Heart left ventricle (tissue), 16 donors: ENCODE data around the gene MYMX. TPM values are rescaled to one million over a fixed set of nuclear protein-coding genes. Genes with fewer than 3 reads are reported as not detected.
A peak's percentile ranks its signal among the peaks of the same experiment; 100 is the strongest.
"Not testable (repeated sequence)": the region's sequence is repeated elsewhere in the genome, so short reads cannot be mapped to it uniquely, and the experiment has no call there.

Experiments
- ATAC-seq, 4 donors: fragments of 200-7000 bp; cut with Tn5 transposase; one replicate each; pipeline ENCODE4 v1.9.1; 2020 to 2022; ENCODE audit warnings: moderate library complexity in 4 of 4, mild to moderate bottlenecking in 3 of 4, moderate number of reproducible peaks in 1 of 4
- DNase-seq, 5 donors: peaks; one replicate each; pipeline ENCODE4 v3.0.0-alpha.2; 2020
- H3K27ac ChIP-seq, 12 donors: fragments of 200-600 bp; sonication (generic) in 4 of 12; one replicate each; pipeline versions ENCODE4 v1.5.0 to v1.8.0; 2016 to 2022; ENCODE audit warnings: mild to moderate bottlenecking in 2 of 12
- H3K27me3 ChIP-seq, 9 donors: fragments of 200-600 bp; sonication (generic) in 2 of 9; one replicate each; pipeline versions ENCODE4 v1.5.1 to v1.8.0; 2016 to 2022; ENCODE audit warnings: mild to moderate bottlenecking in 3 of 9
- H3K36me3 ChIP-seq, 9 donors: fragments of 200-600 bp; sonication (generic) in 2 of 9; one replicate each; pipeline versions ENCODE4 v1.5.0 to v1.8.0; 2018 to 2022; ENCODE audit warnings: mild to moderate bottlenecking in 2 of 9
- H3K4me1 ChIP-seq, 12 donors: fragments of 200-600 bp; sonication (generic) in 4 of 12; one replicate each; pipeline versions ENCODE4 v1.5.0 to v1.8.0; 2016 to 2022; ENCODE audit warnings: mild to moderate bottlenecking in 3 of 12
- H3K4me3 ChIP-seq, 12 donors: fragments of 200-600 bp; sonication (generic) in 4 of 12; one replicate each; pipeline versions ENCODE4 v1.5.0 to v1.8.0; 2017 to 2022; ENCODE audit warnings: mild to moderate bottlenecking in 9 of 12, moderate library complexity in 4 of 12
- H3K9me3 ChIP-seq, 12 donors: fragments of 200-600 bp; sonication (generic) in 4 of 12; one replicate each; pipeline versions ENCODE4 v1.5.0 to v1.8.0; 2016 to 2022; ENCODE audit warnings: mild to moderate bottlenecking in 1 of 12
- CTCF ChIP-seq, 12 donors: fragments of 200-600 bp; sonication (generic) in 4 of 12; IDR thresholded peaks; one replicate each; pipeline versions ENCODE4 v1.5.0 to v1.8.0; 2018 to 2022; ENCODE audit warnings: antibody characterized with exemption in 12 of 12, mild to moderate bottlenecking in 5 of 12
- POLR2A ChIP-seq, 2 donors: fragments of 450-650 bp; IDR thresholded peaks; one replicate each; pipeline ENCODE4 v1.6.1; 2017; ENCODE audit warnings: antibody characterized with exemption in 2 of 2, mild to moderate bottlenecking in 2 of 2, moderate library complexity in 2 of 2
- WGBS, 4 donors: extraction: QIAGEN DNeasy Blood & Tissue Kit in 2 of 4; methylation state at CpG; one replicate each; pipeline versions ENCODE4 v1.1.5 to v1.1.7; 2013 to 2018; 5-methylcytosine and 5-hydroxymethylcytosine counted together
- intact Hi-C, 10 donors: fragments of 100-400 bp; cut with DNase I; formaldehyde crosslinking; loops; one replicate each; pipeline versions ENCODE4 v1.11.1 to v1.14.2; 2022
- polyA plus RNA-seq, 2 donors: library from polyadenylated mRNA; stranded (reverse); fragments of 200-250 nt; gene quantifications; one replicate each; pipeline ENCODE4 v1.2.3, GENCODE V29; 2013
- total RNA-seq, 9 donors: library from RNA; depleted of rRNA in 2 of 9; stranded (reverse); fragments of >200 nt in 2 of 9; fragmentation: NEBNext Ultra II Directional in 3 of 9; extraction: Animal tissue kit (Norgen Biotek cat#: 25700) in 3 of 9; gene quantifications; one replicate each; pipeline versions ENCODE4 v1.1.0 to v1.2.4, GENCODE V29; 2016 to 2023
- donor health status: ischemic (EF 13 %, LVEDD 7.1; RV severe dilation, severe dysfunction).
- donor health status: healthy with polysubstance abuse.
- donor health status: DM: no; HTN: yes; CAD: no.
- donor health status: DM: no; HTN: no; CAD: no.
- donor health status: ischemic (EF 25% LVEDD 6.9; RV normal size, moderate dysfunction).
- donor health status: ischemic (EF 25% LVEDD 5.7; RV mildly dilated, moderate dysfunction).
- donor health status: healthy.
- donor health status: DM: yes; HTN: yes; CAD: no.
- donor health status: ischemic (EF 35%, LVEDD 5.7; RV mildly dilated, moderate dysfunction).
- donor health status: nonischemic (EF 11% LVEDD 7.7; RV severe dilation, severe dysfunction).
- donor health status: DM: yes; HTN: yes; CAD: no.
- donor health status: PGD.
- donor health status: ischemic (EF 29% LVEDD 5.4; RV normal size, mild dysfunction).
- donor health status: nonischemic (EF 23%, LVEDD 6.1; RV moderate dilation, normal function).

The MYMX gene
- total and polyA plus RNA-seq, 11 donors: 0.31 to 0.96 (median 0.60) TPM; not detected in 4

- Histone ChIP-seq H3K27me3 (no peaks in the 10 kb centered on the region), H3K9me3 (no peaks in the 10 kb centered on the region), H3K4me1 (peaks cover 0 to 12% (median 0%) of the 10 kb centered on the region in 12 donors), H3K4me3 (peak overlapping the region in 9 of 12 donors; percentile 7 to 41 (median 24)), H3K27ac (peak overlapping the region in 9 of 12 donors; percentile 22 to 68 (median 46)), H3K36me3 (no peaks in the 10 kb centered on the region)
- TF ChIP-seq CTCF (IDR thresholded peaks at IDR 0.05) (no peak), POLR2A (IDR thresholded peaks at IDR 0.05) (no peak)
- ATAC-seq: peak in 3 of 4 donors; percentile 45 to 78 (median 70)
- no peak for DNase-seq
- intact Hi-C loops: no loop called here
- 42 to 65% (median 52%) methylated on average over 10 of the region's 10 CpGs for WGBS, 4 donors
These were observed 24.2 kb upstream of the MYMX start for GRCh38 chr6:44192428-44193041.

GRCh38 chr6:44193307-44193910 is 23.3 kb upstream of the MYMX start:
- DNase-seq (no peak), ATAC-seq (no peak)
- Histone ChIP-seq H3K9me3 (no peaks in the 10 kb centered on the region), H3K36me3 (no peaks in the 10 kb centered on the region), H3K27me3 (no peaks in the 10 kb centered on the region), H3K27ac (peak overlapping the region in 2 of 12 donors; percentile 46 to 62), H3K4me1 (peaks cover 0 to 12% (median 0%) of the 10 kb centered on the region in 12 donors), H3K4me3 (no peak overlapping the region)
- no peak for TF ChIP-seq CTCF (IDR thresholded peaks at IDR 0.05)
- TF ChIP-seq POLR2A (IDR thresholded peaks at IDR 0.05): no peak
- intact Hi-C loops: no loop called here
- WGBS, 4 donors: 96 to 99% (median 96%) methylated on average over 8 of the region's 8 CpGs

- TF ChIP-seq CTCF (IDR thresholded peaks at IDR 0.05): no peak
- no peak overlapping the region for H3K27ac ChIP-seq
- no peaks in the 10 kb centered on the region for H3K9me3 ChIP-seq
- 78 to 95% (median 88%) methylated on average over 4 to 5 of the region's 5 CpGs for whole genome bisulfite sequencing, 4 donors
- intact Hi-C loops: no loop called here
- DNase-seq (no peak), ATAC-seq (no peak)
- no peaks in the 10 kb centered on the region for H3K27me3 ChIP-seq
- no peak overlapping the region for H3K4me3 ChIP-seq
- no peaks in the 10 kb centered on the region for H3K36me3 ChIP-seq
- peaks cover 0 to 12% (median 0%) of the 10 kb centered on the region in 12 donors for H3K4me1 ChIP-seq
These were observed 22.4 kb upstream of the MYMX start for GRCh38 chr6:44194326-44194725.

- H3K36me3 ChIP-seq, H3K9me3 ChIP-seq, H3K27ac ChIP-seq, H3K4me3 ChIP-seq, H3K27me3 ChIP-seq, DNase-seq, ATAC-seq, intact Hi-C loops: not testable (repeated sequence)
- 93 to 98% (median 96%) methylated on average over 11 of the region's 11 CpGs for WGBS, 4 donors
- peaks cover 0 to 12% (median under 1%) of the 10 kb centered on the region in 12 donors for H3K4me1 ChIP-seq
These were observed 20.4 kb upstream of the MYMX start for GRCh38 chr6:44196351-44196750.
